Hippocampal formation (tissue), 2 donors: ENCODE measurements around the gene GLYATL2.

Experiments used
- DNase-seq, 2 donors: peaks; one replicate each; lab custom pipeline; 2025; lab: John Stamatoyannopoulos, UW

GLYATL2 gene

DNA sequence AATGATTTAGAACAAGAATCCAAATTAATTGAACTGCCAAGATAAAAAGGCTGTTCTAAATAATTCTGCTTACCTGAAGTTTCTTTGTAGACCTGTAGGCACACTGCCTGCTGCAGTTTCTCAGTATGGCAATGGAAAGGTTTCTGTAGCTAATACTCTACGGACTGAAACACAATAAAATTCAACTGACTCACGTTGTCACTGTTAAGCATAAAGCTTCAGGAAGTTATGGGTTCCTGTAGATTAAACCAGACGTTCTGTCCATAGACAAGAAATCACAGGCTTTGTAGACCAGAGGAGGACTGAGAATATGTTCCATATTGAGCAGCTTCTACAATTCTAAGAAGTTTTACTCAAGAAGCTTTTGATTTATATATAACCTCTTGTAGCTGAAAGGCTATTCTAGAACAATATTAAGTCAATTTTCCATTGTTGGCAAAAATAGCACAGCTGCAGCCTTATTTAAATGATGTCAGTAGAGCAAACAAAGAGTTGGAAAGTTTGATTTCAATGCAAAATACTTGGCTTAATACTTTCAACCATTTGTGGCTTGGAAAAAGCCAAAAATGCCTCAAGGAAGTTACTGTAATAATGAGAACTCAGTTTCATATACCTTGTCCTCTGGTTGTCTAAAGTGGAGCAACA is at the start of gene GLYATL2:
Gene GLYATL2 (minus strand): TSS at position 344 of the 645 bp plus-strand sequence. CDS start 5,092 bp downstream, outside the sequence.
- DNase-seq: no peak

DNA sequence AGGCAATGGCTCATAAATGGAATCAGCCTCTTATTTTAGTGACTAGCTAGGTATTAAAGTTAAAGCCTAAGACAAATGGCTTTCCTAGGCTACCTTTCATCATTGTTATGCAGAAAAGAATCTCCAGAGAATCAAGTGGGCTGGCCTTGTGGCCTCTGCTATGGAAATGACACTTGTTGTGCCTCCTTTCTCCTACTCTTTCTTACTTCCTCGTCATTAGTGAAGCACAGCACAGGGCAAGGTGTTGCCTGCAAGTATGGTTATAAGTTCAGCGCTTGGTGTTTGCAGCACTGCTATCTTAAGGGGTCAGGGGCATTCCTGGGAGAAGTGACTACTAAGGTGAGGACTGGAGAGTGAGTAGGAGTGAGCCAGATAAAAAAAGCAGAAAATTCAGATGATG is 49.4 kb upstream of the GLYATL2 start:
- no peak for DNase-seq

- no peak for DNase-seq
Observed at GRCh38 chr11:58888579-58888978, 44.1 kb upstream of the GLYATL2 start.

GRCh38 chr11:58887452-58887851 is 42.9 kb upstream of the GLYATL2 start:
- no peak for DNase-seq

DNA sequence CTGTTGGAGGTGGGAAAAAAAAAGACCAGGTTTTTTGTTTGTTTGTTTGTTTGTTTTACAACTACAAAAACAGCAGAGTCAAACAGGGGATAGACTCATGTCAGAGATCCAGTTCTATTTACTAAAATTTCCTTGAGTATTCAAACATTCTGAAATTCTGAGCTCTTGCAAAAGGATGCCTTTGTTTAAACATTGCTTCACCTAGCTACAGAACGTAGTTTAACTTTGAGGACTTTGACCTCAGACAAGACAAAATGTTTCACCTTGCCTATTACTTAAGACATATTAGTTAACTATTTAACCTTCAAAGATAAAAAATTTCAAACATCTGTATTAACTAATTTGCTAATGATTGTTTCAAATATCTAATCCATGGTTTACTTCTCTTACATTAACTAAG is 36.1 kb upstream of the GLYATL2 start:
- no peak for DNase-seq

DNA sequence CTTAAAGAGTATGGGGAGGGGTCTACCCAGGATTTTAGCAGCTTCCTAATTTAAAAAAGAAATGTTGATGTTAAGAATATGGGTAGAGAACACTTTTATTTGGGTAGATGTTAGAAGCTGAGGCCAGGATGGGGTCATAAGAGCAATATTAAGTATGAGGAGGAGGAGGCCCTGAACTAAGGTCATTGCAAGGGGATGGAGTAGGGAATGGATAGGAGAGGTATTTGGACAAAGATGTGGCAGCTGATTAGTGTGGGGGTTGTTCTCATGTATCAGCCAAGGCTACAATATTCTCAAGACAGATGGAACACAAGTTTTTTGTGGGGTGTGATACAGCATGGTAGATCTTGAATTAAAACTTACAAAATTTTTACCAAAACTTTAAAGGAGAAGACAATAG is 35.7 kb upstream of the GLYATL2 start:
- DNase-seq: no peak

- no peak for DNase-seq
Observed at GRCh38 chr11:58867556-58867955, 23.1 kb upstream of the GLYATL2 start.

DNA sequence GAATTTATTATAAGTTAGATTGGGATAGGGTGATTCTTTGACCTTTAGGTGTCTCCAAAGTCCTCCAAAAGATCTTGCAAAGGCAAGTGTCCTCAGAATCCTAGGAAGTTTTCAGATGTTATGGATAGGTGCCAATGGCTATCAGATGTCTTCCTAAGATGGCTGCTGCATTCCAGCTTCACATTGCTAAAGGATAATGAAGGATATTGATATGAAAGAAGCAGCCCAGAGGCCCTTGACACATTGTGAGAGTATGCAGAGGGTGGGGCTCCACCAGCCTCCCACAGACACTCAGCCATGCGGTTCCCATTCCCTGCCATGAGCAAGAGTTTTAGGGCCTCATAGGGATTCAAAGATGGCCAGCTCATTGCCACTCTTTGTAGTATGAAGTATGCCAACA is 22.3 kb upstream of the GLYATL2 start:
- no peak for DNase-seq

GRCh38 chr11:58864335-58864734 is 19.8 kb upstream of the GLYATL2 start:
- no peak for DNase-seq

- DNase-seq: no peak
Observed at GRCh38 chr11:58863697-58864096, 19.2 kb upstream of the GLYATL2 start.

GRCh38 chr11:58861533-58861932 is 17.0 kb upstream of the GLYATL2 start:
- DNase-seq: no peak

DNA sequence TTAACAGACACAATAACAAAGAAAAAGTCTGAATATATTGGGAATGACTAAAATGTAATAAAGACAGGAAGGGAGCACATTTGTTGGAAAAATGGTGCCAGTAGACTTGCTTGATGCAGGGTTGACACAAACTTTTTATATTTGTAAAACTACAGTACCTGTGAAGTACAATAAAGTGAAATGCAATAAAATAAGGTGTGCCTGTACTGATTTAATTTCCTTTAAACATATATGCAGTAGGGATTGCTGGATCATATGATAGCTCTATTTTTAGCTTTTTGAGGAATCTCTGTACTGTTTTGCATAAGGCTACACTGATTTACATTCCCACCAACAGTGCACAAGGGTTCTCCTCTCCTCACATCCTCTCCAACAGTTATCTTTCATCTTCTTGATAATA is 12.3 kb upstream of the GLYATL2 start:
- no peak for DNase-seq

- DNase-seq: no peak
Observed at GRCh38 chr11:58845386-58845785, 882 bp upstream of the GLYATL2 start.

DNA sequence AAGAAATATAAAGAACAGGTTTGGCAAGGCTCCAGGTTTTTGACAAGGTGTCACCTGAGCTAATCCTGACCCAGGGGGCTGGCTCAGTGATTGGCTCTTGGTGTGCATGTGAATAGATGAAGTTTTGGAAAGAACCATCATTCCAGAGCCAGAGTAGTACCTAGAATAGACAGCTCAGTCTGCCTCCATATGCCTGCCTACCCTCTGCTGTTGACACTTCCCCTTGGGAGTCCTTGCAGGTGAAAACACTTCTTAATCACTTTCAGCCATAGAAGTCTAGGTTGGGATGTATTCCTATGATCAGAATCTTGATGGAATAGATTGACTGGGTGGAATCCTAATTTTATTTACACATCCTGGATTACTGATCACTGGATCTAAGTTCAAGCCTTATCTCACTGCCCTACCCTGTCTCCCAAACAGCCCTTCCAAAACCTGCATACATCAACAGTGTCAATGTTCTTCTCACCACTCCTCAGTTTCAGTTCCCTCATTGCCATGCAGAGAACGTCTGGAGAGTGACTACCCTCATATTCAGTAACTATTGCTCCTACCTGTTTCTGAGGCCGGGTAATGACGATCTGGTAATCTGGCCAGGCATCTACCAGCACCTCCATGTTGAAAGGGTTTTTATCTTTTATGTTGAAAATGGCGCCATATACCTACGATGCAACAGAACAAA is 6.7 kb downstream of the GLYATL2 start:
- DNase-seq: no peak

- DNase-seq: no peak
Observed at GRCh38 chr11:58832056-58832645, 12.4 kb downstream of the GLYATL2 start.

DNA sequence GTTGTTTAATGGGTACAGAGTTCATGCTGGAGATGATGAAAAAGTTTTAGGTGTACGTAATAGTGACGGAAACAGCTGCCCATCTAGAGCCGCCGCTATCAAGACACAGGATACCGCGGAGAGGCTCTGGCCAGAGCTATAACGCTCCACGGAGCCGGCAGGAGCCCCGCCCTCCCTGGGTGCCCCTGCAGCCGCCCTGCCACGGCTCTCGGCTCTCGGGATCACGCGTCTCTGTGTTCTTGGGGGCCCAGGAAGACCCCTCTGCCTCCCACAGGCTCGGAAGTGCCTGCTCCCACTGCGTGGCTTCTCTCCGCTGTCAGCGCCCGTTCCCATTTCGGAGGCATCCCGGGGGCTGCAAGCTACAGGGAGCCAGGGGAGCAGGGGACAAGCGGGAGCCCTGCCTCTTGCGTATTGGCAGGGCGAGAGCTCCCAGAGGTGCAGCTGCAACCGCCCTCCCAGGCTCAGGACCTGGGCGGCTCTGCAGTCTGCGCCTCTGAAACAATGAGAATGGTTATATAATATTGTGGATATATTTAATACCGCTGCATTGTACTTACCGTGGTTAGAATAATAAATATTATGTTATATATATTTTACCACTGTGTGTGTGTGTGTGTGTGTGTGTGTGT is 13.7 kb downstream of the GLYATL2 start:
- no peak for DNase-seq

GRCh38 chr11:58829786-58830185 is 14.7 kb downstream of the GLYATL2 start:
- DNase-seq: no peak

DNA sequence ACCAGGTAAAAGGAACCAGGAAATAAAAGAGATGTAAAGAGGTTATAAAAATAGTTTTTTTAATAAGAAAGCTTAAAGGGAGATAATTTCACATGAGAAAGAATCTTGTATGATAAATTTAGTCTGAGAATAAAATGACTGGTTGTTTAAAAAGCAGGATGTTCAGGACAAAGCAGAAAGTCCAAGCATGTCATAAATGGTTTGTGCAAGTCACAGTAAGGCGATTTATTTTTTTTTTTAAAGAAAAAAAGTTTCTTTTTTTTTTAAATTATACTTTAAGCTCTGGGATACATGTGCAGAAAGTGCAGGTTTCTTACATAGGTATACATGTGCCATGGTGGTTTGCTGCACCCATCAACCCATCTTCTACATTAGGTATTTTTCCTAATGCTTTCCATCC is 30.8 kb downstream of the GLYATL2 start:
- no peak for DNase-seq

- DNase-seq: no peak
Observed at GRCh38 chr11:58811499-58811898, 33.0 kb downstream of the GLYATL2 start.

- no peak for DNase-seq
Observed at GRCh38 chr11:58807343-58807742, 37.2 kb downstream of the GLYATL2 start.

- DNase-seq: no peak
Observed at GRCh38 chr11:58805065-58805464, 39.4 kb downstream of the GLYATL2 start.

DNA sequence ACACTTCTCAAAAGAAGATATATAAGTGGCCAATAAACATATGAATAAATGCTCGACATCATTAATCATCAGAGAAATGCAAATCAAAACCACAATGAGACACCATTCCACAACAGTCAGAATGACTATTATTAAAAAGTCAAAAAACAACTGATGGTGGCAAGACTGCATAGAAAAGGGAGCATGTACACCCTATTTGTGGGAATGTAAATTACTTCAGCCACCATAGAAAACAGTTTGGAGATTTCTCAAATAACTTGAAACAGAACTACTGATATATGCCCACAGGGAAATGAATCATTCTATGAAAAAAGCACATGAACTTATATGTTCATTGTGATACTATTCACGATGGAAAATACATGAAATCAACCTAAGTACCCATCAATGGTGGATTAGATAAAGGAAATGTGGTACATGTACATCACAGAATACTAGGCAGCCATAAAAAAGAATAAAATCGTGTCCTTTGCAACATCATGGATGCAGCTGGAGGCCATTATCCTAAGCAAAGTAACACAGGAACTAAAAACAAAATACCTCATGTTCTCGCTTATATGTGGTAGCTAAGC is 42.4 kb downstream of the GLYATL2 start:
- DNase-seq: no peak

- no peak for DNase-seq
Observed at GRCh38 chr11:58801302-58801701, 43.2 kb downstream of the GLYATL2 start.
